Activated T-cell treated with anti-CD3 and anti-CD28 coated beads, Interleukin-2, amount 50 U/mL, for 72 hours (primary cell): Measurements from ENCODE around the gene PREX1. TPM values are rescaled to one million over a fixed set of nuclear protein-coding genes. Genes with fewer than 3 reads are reported as not detected.
A peak's percentile ranks its signal among the peaks of the same experiment; 100 is the strongest.

Experiments
- ATAC-seq, 2 donors: fragments of 150-1000 bp; cut with Tn5 transposase; replicated peaks in 1 of 2; 2 replicates each; pipeline ENCODE4 v1.10.0; 2021; ENCODE audit warnings: moderate library complexity in 2 of 2, mild to moderate bottlenecking in 1 of 2
- DNase-seq, 2 donors: peaks; one replicate each; pipeline ENCODE4 v3.0.0; 2021 to 2022; ENCODE audit warnings: mixed read lengths in 1 of 2
- H3K27ac Mint-ChIP-seq: one replicate; pipeline ENCODE4 v1.8.0; 2022; ENCODE audit warnings: mild to moderate bottlenecking, moderate library complexity, mixed read lengths
- H3K27me3 Mint-ChIP-seq: one replicate; pipeline ENCODE4 v1.8.0; 2022; ENCODE audit warnings: low read depth, mixed read lengths
- H3K36me3 Mint-ChIP-seq, 2 donors: one replicate each; pipeline ENCODE4 v1.8.0; 2022; ENCODE audit warnings: mixed read lengths in 2 of 2, mild to moderate bottlenecking in 1 of 2; ENCODE audit not compliant: insufficient read depth in 2 of 2
- H3K4me1 Mint-ChIP-seq: one replicate; pipeline ENCODE4 v1.8.0; 2022; ENCODE audit warnings: low read depth, mixed read lengths
- H3K4me3 Mint-ChIP-seq, 2 donors: one replicate each; pipeline ENCODE4 v1.8.0; 2022; ENCODE audit warnings: mild to moderate bottlenecking in 2 of 2, mixed read lengths in 2 of 2, moderate library complexity in 2 of 2
- H3K9me3 Mint-ChIP-seq, 2 donors: one replicate each; pipeline ENCODE4 v1.8.0; 2022; ENCODE audit warnings: mixed read lengths in 2 of 2
- total RNA-seq, 2 donors: library from RNA; stranded (reverse); gene quantifications; one replicate each; pipeline ENCODE4 v1.2.3, GENCODE V29; 2022

Gene PREX1
- total RNA-seq, 2 donors from 2014 or later, result 85.6 to 112 TPM

- no peak for DNase-seq
- Mint-ChIP-seq H3K27ac (peak overlapping the region; percentile 67), H3K4me1 (peaks cover 10% of the 10 kb centered on the region), H3K27me3 (no peaks in the 10 kb centered on the region), H3K36me3 (peaks cover 7 to 8% of the 10 kb centered on the region in 2 donors), H3K4me3 (no peak overlapping the region), H3K9me3 (no peaks in the 10 kb centered on the region)
- no peak for ATAC-seq
Observed at GRCh38 chr20:48683467-48684175, 144.2 kb downstream of the PREX1 start.

- Mint-ChIP-seq H3K9me3 (no peaks in the 10 kb centered on the region), H3K4me3 (no peak overlapping the region), H3K27me3 (no peaks in the 10 kb centered on the region), H3K4me1 (peaks cover 10% of the 10 kb centered on the region), H3K27ac (no peak overlapping the region), H3K36me3 (peaks cover 8 to 12% of the 10 kb centered on the region in 2 donors)
- DNase-seq (no peak), ATAC-seq (no peak)
Observed at GRCh38 chr20:48682529-48683363, 145.1 kb downstream of the PREX1 start.

- H3K36me3 Mint-ChIP-seq, result peaks cover 8 to 12% of the 10 kb centered on the region in 2 donors
- H3K4me1 Mint-ChIP-seq, result peaks cover 5% of the 10 kb centered on the region
- DNase-seq (no peak), ATAC-seq (no peak)
- no peak overlapping the region for H3K4me3 Mint-ChIP-seq
- H3K9me3 Mint-ChIP-seq, result no peaks in the 10 kb centered on the region
- H3K27me3 Mint-ChIP-seq, result no peaks in the 10 kb centered on the region
- no peak overlapping the region for H3K27ac Mint-ChIP-seq
Observed at GRCh38 chr20:48681873-48682426, 145.8 kb downstream of the PREX1 start.

GRCh38 chr20:48681201-48681872 is 146.5 kb downstream of the PREX1 start:
- Mint-ChIP-seq H3K36me3 (peaks cover 8 to 15% of the 10 kb centered on the region in 2 donors), H3K4me3 (no peak overlapping the region), H3K9me3 (no peaks in the 10 kb centered on the region), H3K27ac (no peak overlapping the region), H3K4me1 (peaks cover 5% of the 10 kb centered on the region), H3K27me3 (no peaks in the 10 kb centered on the region)
- DNase-seq, result no peak
- ATAC-seq, result no peak

GRCh38 chr20:48680650-48681049 is 147.1 kb downstream of the PREX1 start:
- Mint-ChIP-seq H3K27ac (no peak overlapping the region), H3K9me3 (no peaks in the 10 kb centered on the region), H3K4me3 (no peak overlapping the region), H3K27me3 (no peaks in the 10 kb centered on the region), H3K4me1 (peaks cover 5% of the 10 kb centered on the region), H3K36me3 (peaks cover 8 to 19% of the 10 kb centered on the region in 2 donors)
- no peak for ATAC-seq
- no peak for DNase-seq

- peaks cover 4 to 24% of the 10 kb centered on the region in 2 donors for H3K36me3 Mint-ChIP-seq
- DNase-seq, result peak in 1 of 2 donors; percentile 15
- H3K27ac Mint-ChIP-seq, result no peak overlapping the region
- no peaks in the 10 kb centered on the region for H3K9me3 Mint-ChIP-seq
- no peaks in the 10 kb centered on the region for H3K27me3 Mint-ChIP-seq
- peak in 1 of 2 donors; percentile 10 for ATAC-seq
- H3K4me1 Mint-ChIP-seq, result no peaks in the 10 kb centered on the region
- H3K4me3 Mint-ChIP-seq, result no peak overlapping the region
Observed at GRCh38 chr20:48679599-48679998, 148.2 kb downstream of the PREX1 start.

- Mint-ChIP-seq H3K27ac (peak overlapping the region; percentile 13), H3K36me3 (peaks cover 4 to 24% of the 10 kb centered on the region in 2 donors), H3K4me3 (no peak overlapping the region), H3K9me3 (no peaks in the 10 kb centered on the region), H3K27me3 (no peaks in the 10 kb centered on the region), H3K4me1 (no peaks in the 10 kb centered on the region)
- DNase-seq (no peak), ATAC-seq (no peak)
Observed at GRCh38 chr20:48679011-48679410, 148.8 kb downstream of the PREX1 start.

- no peaks in the 10 kb centered on the region for H3K9me3 Mint-ChIP-seq
- peaks cover 4 to 24% of the 10 kb centered on the region in 2 donors for H3K36me3 Mint-ChIP-seq
- H3K27ac Mint-ChIP-seq, result peak overlapping the region; percentile 13
- H3K4me3 Mint-ChIP-seq, result no peak overlapping the region
- H3K27me3 Mint-ChIP-seq, result no peaks in the 10 kb centered on the region
- peaks cover under 1% of the 10 kb centered on the region for H3K4me1 Mint-ChIP-seq
- no peak for ATAC-seq
- DNase-seq, result no peak
Observed at GRCh38 chr20:48678421-48678820, 149.4 kb downstream of the PREX1 start.

- DNase-seq, result no peak
- no peak for ATAC-seq
- peaks cover 4% of the 10 kb centered on the region for H3K4me1 Mint-ChIP-seq
- no peaks in the 10 kb centered on the region for H3K27me3 Mint-ChIP-seq
- peaks cover 4 to 24% of the 10 kb centered on the region in 2 donors for H3K36me3 Mint-ChIP-seq
- peak overlapping the region; percentile 75 for H3K27ac Mint-ChIP-seq
- H3K9me3 Mint-ChIP-seq, result no peaks in the 10 kb centered on the region
- H3K4me3 Mint-ChIP-seq, result no peak overlapping the region
Observed at GRCh38 chr20:48676795-48677460, 150.9 kb downstream of the PREX1 start.

GRCh38 chr20:48676125-48676524 is 151.7 kb downstream of the PREX1 start:
- ATAC-seq (no peak), DNase-seq (no peak)
- H3K27me3 Mint-ChIP-seq, result no peaks in the 10 kb centered on the region
- H3K36me3 Mint-ChIP-seq, result peaks cover 4 to 24% of the 10 kb centered on the region in 2 donors
- H3K27ac Mint-ChIP-seq, result no peak overlapping the region
- H3K9me3 Mint-ChIP-seq, result no peaks in the 10 kb centered on the region
- peaks cover 4% of the 10 kb centered on the region for H3K4me1 Mint-ChIP-seq
- no peak overlapping the region for H3K4me3 Mint-ChIP-seq

GRCh38 chr20:48674461-48674860 is 153.3 kb downstream of the PREX1 start:
- peaks cover 4% of the 10 kb centered on the region for H3K4me1 Mint-ChIP-seq
- DNase-seq (no peak), ATAC-seq (no peak)
- no peaks in the 10 kb centered on the region for H3K9me3 Mint-ChIP-seq
- H3K27ac Mint-ChIP-seq, result no peak overlapping the region
- H3K36me3 Mint-ChIP-seq, result peaks cover 4 to 24% of the 10 kb centered on the region in 2 donors
- no peak overlapping the region for H3K4me3 Mint-ChIP-seq
- no peaks in the 10 kb centered on the region for H3K27me3 Mint-ChIP-seq

GRCh38 chr20:48673507-48673906 is 154.3 kb downstream of the PREX1 start:
- Mint-ChIP-seq H3K27ac (no peak overlapping the region), H3K4me3 (no peak overlapping the region), H3K27me3 (no peaks in the 10 kb centered on the region), H3K9me3 (no peaks in the 10 kb centered on the region), H3K36me3 (peaks cover under 1 to 18% of the 10 kb centered on the region in 2 donors), H3K4me1 (peaks cover 4% of the 10 kb centered on the region)
- DNase-seq (no peak), ATAC-seq (peak; percentile 30 to 74)
